Liver (tissue), 9 donors: ENCODE results near the gene UBE2Q2. TPM values are rescaled to one million over a fixed set of nuclear protein-coding genes. Genes with fewer than 3 reads are reported as not detected.

ENCODE experiments used
- DNase-seq: peaks from one replicate; pipeline ENCODE4 v3.0.0-alpha.2; 2017; ENCODE audit warnings: low spot score
- H3K27ac ChIP-seq, 2 donors: one replicate each; pipeline ENCODE4 v1.7.0; 2013; ENCODE audit warnings: inconsistent platforms in 2 of 2, low read length in 2 of 2, control low read depth in 1 of 2, low read depth in 1 of 2, mild to moderate bottlenecking in 1 of 2
- H3K27me3 ChIP-seq, 4 donors: one replicate each; pipeline versions ENCODE4 v1.6.1 to v1.7.0; 2013; ENCODE audit warnings: low read length in 3 of 4, inconsistent platforms in 1 of 4, mild to moderate bottlenecking in 1 of 4, moderate library complexity in 1 of 4; ENCODE audit not compliant: control insufficient read depth in 4 of 4, insufficient read depth in 4 of 4
- H3K36me3 ChIP-seq, 4 donors: one replicate each; pipeline versions ENCODE4 v1.6.1 to v1.7.0; 2013; ENCODE audit warnings: low read length in 3 of 4, mild to moderate bottlenecking in 3 of 4, low read depth in 1 of 4, moderate library complexity in 1 of 4; ENCODE audit not compliant: control insufficient read depth in 4 of 4, insufficient read depth in 3 of 4
- H3K4me1 ChIP-seq, 4 donors: one replicate each; pipeline versions ENCODE4 v1.6.1 to v1.7.0; 2013; ENCODE audit warnings: low read length in 3 of 4, mild to moderate bottlenecking in 3 of 4, moderate library complexity in 1 of 4; ENCODE audit not compliant: control insufficient read depth in 4 of 4, insufficient read depth in 4 of 4
- H3K4me3 ChIP-seq, 3 donors: one replicate each; pipeline versions ENCODE4 v1.6.1 to v1.7.0; 2013; ENCODE audit warnings: low read length in 3 of 3, control low read depth in 1 of 3, low read depth in 1 of 3, mild to moderate bottlenecking in 1 of 3
- H3K9ac ChIP-seq, 2 donors: one replicate each; pipeline ENCODE4 v1.7.0; 2013; ENCODE audit warnings: low read length in 2 of 2, mild to moderate bottlenecking in 2 of 2, moderate library complexity in 2 of 2, control low read depth in 1 of 2, low read depth in 1 of 2
- H3K9me3 ChIP-seq, 4 donors: one replicate each; pipeline versions ENCODE4 v1.6.1 to v1.7.0; 2013; ENCODE audit warnings: low read length in 3 of 4; ENCODE audit not compliant: control insufficient read depth in 4 of 4
- ATF3 ChIP-seq: IDR thresholded peaks from 2 replicates; pipeline ENCODE4 v1.6.1; 2016; ENCODE audit warnings: antibody characterized with exemption
- EGR1 ChIP-seq, 2 donors: IDR thresholded peaks; 2 replicates each; pipeline ENCODE4 v1.6.1; 2016 to 2018; ENCODE audit warnings: antibody characterized with exemption in 2 of 2, low read depth in 2 of 2
- FOXA1 ChIP-seq: IDR thresholded peaks from 2 replicates; pipeline ENCODE4 v1.6.1; 2016; ENCODE audit warnings: antibody characterized with exemption
- FOXA2 ChIP-seq: IDR thresholded peaks from 2 replicates; pipeline ENCODE4 v1.6.1; 2016; ENCODE audit warnings: antibody characterized with exemption
- GABPA ChIP-seq, 2 donors: IDR thresholded peaks in 1 of 2; conservative IDR thresholded peaks in 1 of 2; 2 replicates each; pipeline ENCODE4 v1.6.1; 2016; ENCODE audit warnings: antibody characterized with exemption in 2 of 2, mild to moderate bottlenecking in 1 of 2, moderate library complexity in 1 of 2
- HNF4A ChIP-seq, 2 donors: conservative IDR thresholded peaks; 2 replicates each; pipeline ENCODE4 v1.6.1; 2016; ENCODE audit warnings: antibody characterized with exemption in 2 of 2, mild to moderate bottlenecking in 2 of 2
- HNF4G ChIP-seq: IDR thresholded peaks from 2 replicates; pipeline ENCODE4 v1.6.1; 2016; ENCODE audit warnings: antibody characterized with exemption
- NR2F2 ChIP-seq: IDR thresholded peaks from 2 replicates; pipeline ENCODE4 v1.6.1; 2016; ENCODE audit warnings: antibody characterized with exemption
- RAD21 ChIP-seq, 2 donors: IDR thresholded peaks; 2 replicates each; pipeline ENCODE4 v1.6.1; 2016; ENCODE audit warnings: antibody characterized with exemption in 2 of 2, mild to moderate bottlenecking in 2 of 2
- RXRA ChIP-seq, 2 donors: IDR thresholded peaks; 2 replicates each; pipeline ENCODE4 v1.6.1; 2017 to 2018; ENCODE audit warnings: antibody characterized with exemption in 2 of 2, mild to moderate bottlenecking in 1 of 2
- SP1 ChIP-seq: IDR thresholded peaks from 2 replicates; pipeline ENCODE4 v1.6.1; 2018; ENCODE audit warnings: antibody characterized with exemption, mild to moderate bottlenecking
- TAF1 ChIP-seq: conservative IDR thresholded peaks from 2 replicates; pipeline ENCODE4 v1.6.1; 2016; ENCODE audit warnings: antibody characterized with exemption, mild to moderate bottlenecking
- YY1 ChIP-seq: IDR thresholded peaks from 2 replicates; pipeline ENCODE4 v1.6.1; 2016; ENCODE audit warnings: antibody characterized with exemption, mild to moderate bottlenecking
- WGBS: extraction: QIAGEN DNeasy Blood & Tissue Kit; methylation state at CpG from one replicate; pipeline ENCODE4 v1.1.7; 2013; 5-methylcytosine and 5-hydroxymethylcytosine counted together
- polyA plus RNA-seq, 2 donors: library from polyadenylated mRNA; stranded (reverse) in 1 of 2; unstranded in 1 of 2; fragments of 200-250 nt in 1 of 2; fragments of >200 nt in 1 of 2; fragmentation: Nextera tagmentation in 1 of 2; extraction: Ambion mirVana in 1 of 2; gene quantifications; one replicate each; pipeline versions ENCODE4 v1.2.1 to v1.2.3, GENCODE V29; 2013 to 2015
- total RNA-seq, 2 donors: library from RNA; depleted of rRNA; stranded (reverse); fragments of >200 nt; gene quantifications; one replicate each; pipeline ENCODE4 v1.2.3, GENCODE V29; 2014
- TF ChIP-seq, protein P1 (sequence below): fragments of 150-350 bp; IDR thresholded peaks from 2 replicates; pipeline ENCODE4 v1.5.1; 2017; ENCODE audit warnings: improper control_type of control experiment, low read depth, low read length; ENCODE audit not compliant: missing input control
- donor health status: healthy.
- donor health status: healthy.
- donor health status: healthy.
- donor health status: healthy.
- donor health status: healthy.

UBE2Q2 gene
- total and polyA plus RNA-seq, 4 donors, result 2.4 to 14.4 (median 5.2) TPM

DNA sequence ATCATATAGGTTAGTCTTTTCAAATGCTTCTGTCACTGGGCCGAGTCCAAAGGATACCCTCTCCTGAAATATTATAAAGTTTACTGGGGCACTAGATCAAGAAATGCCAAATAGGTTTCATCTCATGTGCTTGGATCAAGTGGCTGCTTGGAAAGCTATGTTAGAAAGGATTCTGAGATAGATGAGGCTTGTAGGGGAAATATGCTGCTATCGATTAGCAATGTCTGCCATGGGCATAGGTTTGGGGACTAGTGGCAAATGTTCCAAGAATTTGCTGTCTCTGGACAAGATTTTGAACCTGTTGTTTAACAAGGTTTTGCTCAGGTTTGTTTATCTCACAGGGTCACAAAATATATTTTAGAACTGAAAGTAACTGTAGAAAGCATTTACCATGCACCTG, 23.0 kb upstream of the UBE2Q2 start:
- Histone ChIP-seq H3K9me3 (no peaks in the 10 kb centered on the region), H3K4me3 (no peak overlapping the region), H3K4me1 (no peaks in the 10 kb centered on the region), H3K27me3 (no peaks in the 10 kb centered on the region), H3K27ac (no peak overlapping the region), H3K36me3 (no peaks in the 10 kb centered on the region), H3K9ac (no peak overlapping the region)
- WGBS, result 98% methylated on average over 2 of the region's 2 CpGs
- DNase-seq, result no peak
- TF ChIP-seq SP1 (no peak), EGR1 (IDR thresholded peaks at IDR 0.05; ENCODE audit: low read depth in 2 of 2) (no peak), GABPA (IDR thresholded peaks at IDR 0.05 in 1 of 2, conservative IDR thresholded peaks at IDR 0.05 in 1 of 2) (no peak), FOXA1 (no peak), RAD21 (IDR thresholded peaks at IDR 0.05) (no peak), ATF3 (no peak), TAF1 (no peak), FOXA2 (no peak), YY1 (no peak), HNF4G (no peak), NR2F2 (no peak)
- TF ChIP-seq, protein P1, sequence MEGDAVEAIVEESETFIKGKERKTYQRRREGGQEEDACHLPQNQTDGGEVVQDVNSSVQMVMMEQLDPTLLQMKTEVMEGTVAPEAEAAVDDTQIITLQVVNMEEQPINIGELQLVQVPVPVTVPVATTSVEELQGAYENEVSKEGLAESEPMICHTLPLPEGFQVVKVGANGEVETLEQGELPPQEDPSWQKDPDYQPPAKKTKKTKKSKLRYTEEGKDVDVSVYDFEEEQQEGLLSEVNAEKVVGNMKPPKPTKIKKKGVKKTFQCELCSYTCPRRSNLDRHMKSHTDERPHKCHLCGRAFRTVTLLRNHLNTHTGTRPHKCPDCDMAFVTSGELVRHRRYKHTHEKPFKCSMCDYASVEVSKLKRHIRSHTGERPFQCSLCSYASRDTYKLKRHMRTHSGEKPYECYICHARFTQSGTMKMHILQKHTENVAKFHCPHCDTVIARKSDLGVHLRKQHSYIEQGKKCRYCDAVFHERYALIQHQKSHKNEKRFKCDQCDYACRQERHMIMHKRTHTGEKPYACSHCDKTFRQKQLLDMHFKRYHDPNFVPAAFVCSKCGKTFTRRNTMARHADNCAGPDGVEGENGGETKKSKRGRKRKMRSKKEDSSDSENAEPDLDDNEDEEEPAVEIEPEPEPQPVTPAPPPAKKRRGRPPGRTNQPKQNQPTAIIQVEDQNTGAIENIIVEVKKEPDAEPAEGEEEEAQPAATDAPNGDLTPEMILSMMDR, result no peak

- WGBS, result 97% methylated on average over 4 of the region's 4 CpGs
- Histone ChIP-seq H3K27ac (no peak overlapping the region), H3K36me3 (no peaks in the 10 kb centered on the region), H3K9me3 (no peaks in the 10 kb centered on the region), H3K27me3 (no peaks in the 10 kb centered on the region), H3K4me1 (no peaks in the 10 kb centered on the region), H3K4me3 (no peak overlapping the region), H3K9ac (no peak overlapping the region)
- DNase-seq, result no peak
- TF ChIP-seq SP1 (no peak), RXRA (IDR thresholded peaks at IDR 0.05) (no peak), GABPA (IDR thresholded peaks at IDR 0.05 in 1 of 2, conservative IDR thresholded peaks at IDR 0.05 in 1 of 2) (no peak), NR2F2 (no peak), HNF4A (conservative IDR thresholded peaks at IDR 0.05) (no peak), EGR1 (IDR thresholded peaks at IDR 0.05; ENCODE audit: low read depth in 2 of 2) (no peak), RAD21 (IDR thresholded peaks at IDR 0.05) (no peak)
- TF ChIP-seq, protein P1, result no peak
Measured at GRCh38 chr15:75821786-75822345, 21.4 kb upstream of the UBE2Q2 start.
